Activated CD4-positive, alpha-beta memory T cell treated with anti-CD3 and anti-CD28 coated beads for 36 hours (primary cell): Measurements from ENCODE around the gene AKR1C1. TPM values are rescaled to one million over a fixed set of nuclear protein-coding genes. Genes with fewer than 3 reads are reported as not detected.
"Not testable (repeated sequence)": the region's sequence is repeated elsewhere in the genome, so short reads cannot be mapped to it uniquely, and the experiment has no call there.

Experiments
- CTCF ChIA-PET: fragments of 350-600 bp; sonication (Branson Sonifier 250); formaldehyde crosslinking; loops from one replicate; lab custom pipeline; 2021; ENCODE audit warnings: antibody characterized with exemption, inconsistent platforms; lab: Charles Lee
- POLR2A ChIA-PET: fragments of 350-600 bp; sonication (Branson Sonifier 250); formaldehyde crosslinking; loops from one replicate; lab custom pipeline; 2021; ENCODE audit warnings: antibody characterized with exemption; lab: Charles Lee
- DNase-seq: peaks from one replicate; pipeline ENCODE4 v3.0.0-alpha.2; 2020
- H3K27ac Mint-ChIP-seq: one replicate; pipeline ENCODE4 v1.8.0; 2021; ENCODE audit warnings: mixed read lengths
- H3K27me3 Mint-ChIP-seq: one replicate; pipeline ENCODE4 v1.8.0; 2021; ENCODE audit warnings: mixed read lengths
- H3K36me3 Mint-ChIP-seq: one replicate; pipeline ENCODE4 v1.8.0; 2021; ENCODE audit warnings: mixed read lengths
- H3K4me1 Mint-ChIP-seq: one replicate; pipeline ENCODE4 v1.8.0; 2021; ENCODE audit warnings: low read depth, mixed read lengths
- H3K4me3 Mint-ChIP-seq: one replicate; pipeline ENCODE4 v1.8.0; 2021; ENCODE audit warnings: mild to moderate bottlenecking, mixed read lengths
- H3K9me3 Mint-ChIP-seq: one replicate; pipeline ENCODE4 v1.8.0; 2021; ENCODE audit warnings: mixed read lengths
- intact Hi-C: fragments of 100-400 bp; cut with micrococcal nuclease; formaldehyde crosslinking; loops from one replicate; pipeline ENCODE4 v1.15.1; 2023
- total RNA-seq, 2 experiments: library from RNA; stranded (reverse); gene quantifications; one replicate each; pipeline ENCODE4 v1.2.3, GENCODE V29; 2021

AKR1C1 gene
- total RNA-seq, 2 experiments from 2014 or later = 0.12 to 0.22 TPM

DNA sequence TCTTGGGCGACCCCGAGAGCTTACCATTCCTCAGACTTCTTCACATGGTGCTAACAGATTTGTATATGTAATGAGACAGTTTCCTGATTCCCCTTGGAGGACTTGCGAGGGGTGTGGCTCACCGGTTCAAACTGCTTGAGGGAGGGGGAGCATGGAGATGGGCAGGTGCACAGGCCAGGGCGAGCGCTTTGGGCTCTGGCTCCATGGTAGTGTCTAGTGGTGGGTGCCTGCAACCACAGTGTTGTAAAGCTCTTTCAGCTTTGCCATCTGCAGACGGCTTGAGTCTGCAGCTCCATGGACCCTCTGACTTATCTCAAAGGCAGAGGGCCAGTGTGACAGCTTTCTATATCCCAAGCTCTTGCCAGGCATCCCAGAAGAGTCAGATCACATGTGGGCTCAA, 7.1 kb upstream of the AKR1C1 start:
- intact Hi-C loops, H3K9me3 Mint-ChIP-seq, CTCF ChIA-PET, H3K36me3 Mint-ChIP-seq, DNase-seq, H3K27ac Mint-ChIP-seq, H3K4me1 Mint-ChIP-seq, H3K4me3 Mint-ChIP-seq, H3K27me3 Mint-ChIP-seq, POLR2A ChIA-PET: not testable (repeated sequence)

DNA sequence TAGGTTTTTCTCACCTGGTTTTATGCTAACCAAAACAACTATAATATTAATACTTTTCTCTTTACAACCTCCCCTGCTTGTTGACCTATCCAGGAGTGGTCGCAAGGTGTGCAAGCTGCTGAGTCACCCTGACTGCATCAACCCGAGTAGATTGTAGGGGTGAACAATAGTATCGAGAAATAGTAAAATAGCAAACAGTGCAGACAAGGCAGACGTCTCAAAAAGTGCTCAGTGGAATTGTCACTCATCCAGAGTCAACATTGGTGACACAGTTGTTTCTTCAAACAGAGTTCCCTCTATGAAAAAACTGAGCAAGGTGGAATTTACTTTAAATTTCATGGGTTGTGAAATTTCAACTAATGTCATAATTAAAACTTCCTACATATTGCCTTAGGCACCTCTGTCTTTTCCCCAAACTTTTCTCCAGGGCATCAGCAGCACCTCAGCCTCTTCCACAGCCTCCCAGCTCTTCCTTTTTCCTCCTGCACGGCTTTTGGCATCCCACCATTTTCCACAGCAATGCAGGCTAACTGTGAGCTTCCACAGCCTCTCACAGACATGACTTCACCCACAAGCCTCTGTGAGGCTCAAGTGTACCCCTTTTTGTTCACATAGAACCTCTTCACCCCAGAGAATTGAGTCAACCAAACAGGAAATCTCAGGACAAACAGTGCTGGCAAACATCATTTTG, 6.1 kb upstream of the AKR1C1 start:
- H3K9me3 Mint-ChIP-seq, H3K4me1 Mint-ChIP-seq, POLR2A ChIA-PET, H3K27ac Mint-ChIP-seq, H3K4me3 Mint-ChIP-seq, H3K27me3 Mint-ChIP-seq, H3K36me3 Mint-ChIP-seq, CTCF ChIA-PET, DNase-seq, intact Hi-C loops: not testable (repeated sequence)

DNA sequence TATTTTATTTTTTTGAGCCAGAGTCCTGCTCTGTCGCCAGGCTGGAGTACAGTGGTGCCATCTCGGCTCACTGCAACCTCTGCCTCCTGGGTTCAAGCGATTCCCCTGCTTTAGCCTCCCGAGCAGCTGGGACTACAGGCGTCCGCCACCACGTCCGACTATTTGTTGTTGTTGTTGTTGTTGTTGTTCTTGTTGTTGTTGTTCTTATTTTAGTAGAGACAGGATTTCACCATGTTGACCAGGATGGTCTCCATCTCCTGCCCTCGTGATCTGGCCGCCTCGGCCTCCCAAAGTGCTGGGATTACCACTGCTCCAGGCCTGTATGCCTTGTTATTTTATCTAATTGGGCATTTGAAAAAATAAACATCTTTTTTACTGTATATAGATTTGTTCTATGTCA, 1.7 kb upstream of the AKR1C1 start:
- H3K36me3 Mint-ChIP-seq, H3K4me1 Mint-ChIP-seq: not testable (repeated sequence)
- CTCF ChIA-PET = interaction anchor here (0.7 kb wide), 1 partner anchor 433 kb away, joined by 4 read pairs; no protein-coding TSS in a partner anchor

DNA sequence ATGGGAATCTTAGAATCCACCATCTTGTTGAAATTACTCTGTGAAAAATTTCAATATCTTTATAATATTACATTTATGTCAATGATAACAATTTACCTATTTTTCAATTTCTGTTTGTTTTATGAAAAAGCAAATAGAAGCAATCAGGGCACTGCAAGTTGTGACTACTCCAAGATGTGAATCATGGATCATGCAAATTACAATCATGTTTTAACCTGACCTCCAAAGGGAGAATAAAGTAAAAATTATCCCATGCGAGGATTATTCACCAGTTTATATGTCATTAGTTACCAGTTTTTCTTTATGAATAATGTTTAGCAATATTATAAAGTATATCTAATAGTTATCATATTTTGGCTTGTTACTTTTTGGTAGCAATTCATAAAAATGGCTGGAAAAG, 907 bp upstream of the AKR1C1 start:
- H3K4me1 Mint-ChIP-seq, intact Hi-C loops, DNase-seq, POLR2A ChIA-PET, H3K9me3 Mint-ChIP-seq, H3K36me3 Mint-ChIP-seq, H3K27ac Mint-ChIP-seq, H3K27me3 Mint-ChIP-seq, H3K4me3 Mint-ChIP-seq, CTCF ChIA-PET: not testable (repeated sequence)

More for the DNA sequence above, 1.7 kb upstream of the AKR1C1 start:
- POLR2A ChIA-PET, H3K4me3 Mint-ChIP-seq, H3K27ac Mint-ChIP-seq, H3K27me3 Mint-ChIP-seq, H3K9me3 Mint-ChIP-seq, intact Hi-C loops, DNase-seq: not testable (repeated sequence)

DNA sequence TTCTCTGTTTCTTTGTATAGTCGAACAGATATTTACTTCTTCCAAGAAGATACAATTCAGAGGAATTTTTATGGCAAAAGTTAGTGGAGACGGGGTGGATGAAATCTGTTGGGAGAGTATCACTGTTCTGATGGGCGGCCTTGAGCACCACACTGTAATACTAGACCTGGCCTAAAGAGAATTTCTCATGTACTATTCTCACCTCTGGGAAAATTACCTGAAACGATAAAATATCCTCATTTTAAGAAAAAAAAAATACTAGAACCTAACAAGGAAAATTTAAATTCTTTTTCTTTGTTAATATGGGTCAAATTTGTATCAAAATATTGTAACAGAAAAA, 570 bp downstream of the AKR1C1 start:
- CTCF ChIA-PET, H3K36me3 Mint-ChIP-seq, H3K27ac Mint-ChIP-seq, H3K4me3 Mint-ChIP-seq, H3K4me1 Mint-ChIP-seq, DNase-seq, POLR2A ChIA-PET, H3K9me3 Mint-ChIP-seq, intact Hi-C loops, H3K27me3 Mint-ChIP-seq: not testable (repeated sequence)

DNA sequence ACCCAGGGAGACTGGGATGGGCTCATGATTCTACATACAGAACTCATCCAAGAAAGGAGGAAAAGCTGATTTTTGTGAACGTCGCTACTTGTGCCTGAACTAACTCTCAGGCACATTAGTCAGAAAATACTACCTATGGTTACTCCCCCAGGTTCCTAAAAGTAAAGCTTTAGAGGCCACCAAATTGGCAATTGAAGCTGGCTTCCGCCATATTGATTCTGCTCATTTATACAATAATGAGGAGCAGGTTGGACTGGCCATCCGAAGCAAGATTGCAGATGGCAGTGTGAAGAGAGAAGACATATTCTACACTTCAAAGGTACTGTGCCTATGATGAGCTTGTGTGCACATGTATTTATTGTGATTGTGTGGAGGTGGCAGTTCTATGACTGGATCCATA, 2.5 kb downstream of the AKR1C1 start:
- H3K27me3 Mint-ChIP-seq, H3K4me1 Mint-ChIP-seq, intact Hi-C loops, POLR2A ChIA-PET, CTCF ChIA-PET, H3K36me3 Mint-ChIP-seq, H3K4me3 Mint-ChIP-seq, DNase-seq, H3K9me3 Mint-ChIP-seq, H3K27ac Mint-ChIP-seq: not testable (repeated sequence)

DNA sequence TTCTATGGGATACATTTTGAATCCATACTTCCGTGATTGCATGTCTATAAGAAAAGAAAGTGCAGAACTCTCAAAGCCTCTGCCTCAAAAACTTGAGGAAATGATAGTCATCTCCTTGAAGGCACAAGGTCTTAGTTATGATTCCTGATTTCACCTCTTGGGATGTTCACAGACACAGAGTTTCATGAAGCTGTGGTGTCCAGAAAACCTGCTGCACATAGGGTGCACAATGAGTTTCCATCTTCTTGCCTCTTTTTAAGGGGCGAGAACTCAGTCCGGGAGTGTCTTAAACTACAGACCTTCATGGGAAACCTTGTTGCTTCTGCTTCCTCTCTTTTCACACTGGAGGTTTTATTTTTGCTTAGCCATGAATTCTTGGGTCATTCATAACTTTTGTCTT, 4.0 kb downstream of the AKR1C1 start:
- H3K4me1 Mint-ChIP-seq, POLR2A ChIA-PET, CTCF ChIA-PET, H3K27me3 Mint-ChIP-seq, H3K36me3 Mint-ChIP-seq, H3K27ac Mint-ChIP-seq, H3K4me3 Mint-ChIP-seq, H3K9me3 Mint-ChIP-seq, intact Hi-C loops, DNase-seq: not testable (repeated sequence)

DNA sequence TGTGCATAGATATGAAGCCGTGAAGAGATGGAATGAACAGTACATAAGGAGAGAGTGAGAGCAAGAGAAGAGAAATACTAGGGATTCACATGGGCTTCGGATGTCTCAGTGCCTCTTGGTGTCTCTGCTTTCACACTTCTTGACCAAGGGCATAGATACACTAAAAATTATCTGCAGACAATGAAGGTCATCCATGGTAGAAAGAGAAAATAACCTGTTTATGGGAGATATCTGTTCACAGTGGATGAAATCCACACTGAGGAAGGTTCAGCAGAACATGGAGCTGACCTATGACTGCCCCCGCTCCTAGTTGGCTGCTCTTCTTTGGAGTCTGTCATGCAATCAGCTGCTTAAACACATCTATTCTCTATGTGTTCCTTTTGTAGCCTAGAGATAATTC, 6.1 kb downstream of the AKR1C1 start:
- H3K4me3 Mint-ChIP-seq, intact Hi-C loops, H3K27ac Mint-ChIP-seq, H3K4me1 Mint-ChIP-seq, POLR2A ChIA-PET, H3K36me3 Mint-ChIP-seq, DNase-seq, CTCF ChIA-PET, H3K27me3 Mint-ChIP-seq, H3K9me3 Mint-ChIP-seq: not testable (repeated sequence)

DNA sequence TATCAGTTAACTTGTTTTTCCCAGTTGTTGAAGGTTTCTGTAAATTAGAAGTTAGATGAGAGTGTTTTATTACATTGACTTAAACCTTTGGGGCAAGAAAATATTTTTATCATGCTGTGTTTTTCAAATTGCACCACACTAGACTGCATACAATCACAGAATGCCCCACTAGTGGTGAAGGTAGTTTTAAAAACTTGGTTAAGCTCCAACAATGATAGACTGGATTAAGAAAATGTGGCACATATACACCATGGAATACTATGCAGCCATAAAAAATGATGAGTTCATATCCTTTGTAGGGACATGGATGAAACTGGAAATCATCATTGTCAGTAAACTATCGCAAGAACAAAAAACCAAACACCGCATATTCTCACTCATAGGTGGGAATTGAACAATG, 7.1 kb downstream of the AKR1C1 start:
- H3K27ac Mint-ChIP-seq, intact Hi-C loops, CTCF ChIA-PET, DNase-seq, H3K27me3 Mint-ChIP-seq, H3K9me3 Mint-ChIP-seq, H3K4me3 Mint-ChIP-seq, H3K36me3 Mint-ChIP-seq, H3K4me1 Mint-ChIP-seq, POLR2A ChIA-PET: not testable (repeated sequence)

DNA sequence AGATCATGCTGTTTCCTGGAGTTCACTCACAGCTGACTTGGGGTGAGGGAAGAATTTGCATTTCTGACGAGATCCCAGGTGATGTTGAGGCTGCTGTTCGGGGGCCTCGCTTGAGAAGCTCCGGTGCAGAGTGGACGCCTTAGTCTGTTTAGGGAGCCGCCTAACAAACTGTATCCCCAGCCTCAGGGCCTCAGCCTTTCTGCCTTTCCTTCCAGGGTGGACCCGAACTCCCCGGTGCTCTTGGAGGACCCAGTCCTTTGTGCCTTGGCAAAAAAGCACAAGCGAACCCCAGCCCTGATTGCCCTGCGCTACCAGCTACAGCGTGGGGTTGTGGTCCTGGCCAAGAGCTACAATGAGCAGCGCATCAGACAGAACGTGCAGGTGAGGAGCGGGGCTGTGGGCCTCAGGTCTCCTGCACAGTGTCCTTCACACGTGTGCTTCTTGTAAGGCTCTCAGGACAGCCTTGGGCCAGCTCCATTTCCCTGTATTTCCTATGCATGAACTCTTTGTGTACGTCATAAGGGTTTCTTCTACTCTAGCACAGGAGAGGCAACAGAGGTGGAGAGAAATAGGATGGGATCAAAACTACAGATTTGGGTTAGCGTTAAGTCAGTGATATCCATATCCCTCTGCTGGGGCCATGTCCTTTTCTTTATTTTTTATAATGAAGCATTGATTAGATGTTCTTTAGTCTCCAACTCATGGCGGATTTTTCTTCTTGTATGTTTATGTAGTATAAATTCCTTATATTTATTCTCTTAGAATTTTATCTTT, 9.3 kb downstream of the AKR1C1 start:
- H3K4me1 Mint-ChIP-seq, CTCF ChIA-PET, H3K4me3 Mint-ChIP-seq, H3K27me3 Mint-ChIP-seq, DNase-seq, H3K9me3 Mint-ChIP-seq, H3K27ac Mint-ChIP-seq, H3K36me3 Mint-ChIP-seq, intact Hi-C loops, POLR2A ChIA-PET: not testable (repeated sequence)

DNA sequence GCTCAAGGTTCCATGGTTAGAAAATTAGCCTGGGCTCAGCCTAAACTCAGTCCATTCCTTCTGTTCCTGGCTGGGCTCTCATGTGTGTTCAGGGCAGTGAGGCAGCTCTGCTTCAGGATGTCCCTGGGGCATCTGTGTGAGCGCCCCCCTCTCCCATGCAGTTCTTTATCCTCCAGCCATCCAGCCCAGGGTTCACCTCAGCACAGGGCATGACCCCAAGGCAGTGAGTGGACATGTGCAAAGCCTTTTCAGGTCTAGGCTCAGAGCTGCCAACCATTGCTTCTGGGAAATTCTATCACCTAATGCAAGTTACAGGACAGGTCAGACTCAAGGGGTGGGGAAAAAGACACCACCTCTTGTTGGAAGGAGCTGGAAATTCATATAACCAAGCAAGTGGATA, 10.1 kb downstream of the AKR1C1 start:
- H3K36me3 Mint-ChIP-seq, H3K4me3 Mint-ChIP-seq, DNase-seq, H3K27me3 Mint-ChIP-seq, H3K27ac Mint-ChIP-seq, H3K9me3 Mint-ChIP-seq, POLR2A ChIA-PET, CTCF ChIA-PET, H3K4me1 Mint-ChIP-seq, intact Hi-C loops: not testable (repeated sequence)

DNA sequence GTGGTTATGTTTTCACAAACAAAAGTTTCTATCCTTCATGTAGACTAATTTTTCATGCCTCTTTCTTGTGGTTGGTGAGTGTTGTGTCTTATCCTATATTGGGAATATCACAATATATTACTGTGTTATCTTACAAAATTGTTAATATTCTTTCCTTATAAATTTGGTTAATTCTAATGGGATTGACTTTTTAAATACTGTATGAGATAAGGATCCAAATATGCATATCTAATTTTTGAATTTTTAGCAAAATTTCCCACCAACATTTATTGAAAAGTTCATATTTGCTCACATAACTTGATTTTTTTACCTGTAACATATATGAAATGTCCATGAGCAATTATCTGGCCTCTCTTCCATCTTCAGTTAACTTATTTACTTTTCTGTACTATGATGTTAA, 11.2 kb downstream of the AKR1C1 start:
- intact Hi-C loops, H3K36me3 Mint-ChIP-seq, CTCF ChIA-PET, H3K9me3 Mint-ChIP-seq, POLR2A ChIA-PET, DNase-seq, H3K4me1 Mint-ChIP-seq, H3K27me3 Mint-ChIP-seq, H3K4me3 Mint-ChIP-seq, H3K27ac Mint-ChIP-seq: not testable (repeated sequence)

DNA sequence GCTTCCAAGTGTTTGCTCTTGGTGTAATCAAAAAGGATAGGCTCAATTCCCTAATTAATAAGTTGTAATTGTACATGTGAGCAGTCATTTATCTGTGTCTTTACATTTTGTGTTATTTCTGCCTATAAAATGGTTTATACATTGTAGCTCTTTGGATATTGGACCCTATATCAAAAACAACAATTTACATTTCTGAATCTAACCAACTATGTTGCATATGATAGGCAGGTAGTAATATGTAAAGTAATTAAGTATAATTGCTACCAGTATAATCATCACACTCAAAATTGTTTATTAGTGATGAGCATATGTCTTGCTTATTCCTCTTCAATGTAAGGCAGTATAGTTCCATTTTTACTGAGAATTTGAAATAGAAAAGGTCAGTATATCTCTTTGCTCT, 13.8 kb downstream of the AKR1C1 start:
- ChIA-PET CTCF (no interaction called here), POLR2A (no interaction called here)
- Mint-ChIP-seq H3K27me3 (peaks cover 1% of the 10 kb centered on the region), H3K36me3 (peaks cover 1% of the 10 kb centered on the region), H3K9me3 (no peaks in the 10 kb centered on the region), H3K27ac (no peak overlapping the region), H3K4me1 (no peaks in the 10 kb centered on the region), H3K4me3 (no peak overlapping the region)
- intact Hi-C loops = no loop called here
- no peak for DNase-seq
